ENCODE data around the gene RAPGEF1. TPM values are rescaled to one million over a fixed set of nuclear protein-coding genes. Genes with fewer than 3 reads are reported as not detected.

The RAPGEF1 gene
- total RNA-seq, 1 donor from 2014 or later: 58.1 TPM

- peak; percentile 90 for DNase-seq
These were observed 115.0 kb downstream of the RAPGEF1 start for GRCh38 chr9:131624636-131625507.

- no peak for DNase-seq
These were observed 116.1 kb downstream of the RAPGEF1 start for GRCh38 chr9:131623655-131624330.

- DNase-seq: no peak
These were observed 117.4 kb downstream of the RAPGEF1 start for GRCh38 chr9:131622523-131622922.

GRCh38 chr9:131621551-131622358 is 118.1 kb downstream of the RAPGEF1 start:
- DNase-seq: no peak

GRCh38 chr9:131620764-131621520 is 118.9 kb downstream of the RAPGEF1 start:
- DNase-seq: no peak

GRCh38 chr9:131619680-131620079 is 120.2 kb downstream of the RAPGEF1 start:
- DNase-seq: no peak

- no peak for DNase-seq
These were observed 121.1 kb downstream of the RAPGEF1 start for GRCh38 chr9:131618785-131619184.

GRCh38 chr9:131618071-131618479 is 121.8 kb downstream of the RAPGEF1 start:
- peak; percentile 81 for DNase-seq

- no peak for DNase-seq
These were observed 122.3 kb downstream of the RAPGEF1 start for GRCh38 chr9:131617611-131618010.

- no peak for DNase-seq
These were observed 122.8 kb downstream of the RAPGEF1 start for GRCh38 chr9:131616983-131617604.

GRCh38 chr9:131614340-131614915 is 125.4 kb downstream of the RAPGEF1 start:
- DNase-seq: no peak

GRCh38 chr9:131613921-131614320 is 126.0 kb downstream of the RAPGEF1 start:
- no peak for DNase-seq

GRCh38 chr9:131612851-131613250 is 127.0 kb downstream of the RAPGEF1 start:
- DNase-seq: no peak

GRCh38 chr9:131611586-131612315 is 128.1 kb downstream of the RAPGEF1 start:
- no peak for DNase-seq

GRCh38 chr9:131610231-131610761 is 129.6 kb downstream of the RAPGEF1 start:
- DNase-seq: peak; percentile 93

- peak; percentile 90 for DNase-seq
These were observed 130.6 kb downstream of the RAPGEF1 start for GRCh38 chr9:131609099-131609830.

GRCh38 chr9:131608493-131609037 is 131.3 kb downstream of the RAPGEF1 start:
- peak; percentile 95 for DNase-seq

GRCh38 chr9:131607591-131607990 is 132.3 kb downstream of the RAPGEF1 start:
- DNase-seq: no peak
